ENCODE measurements around the gene ARID1B.

ARID1B gene

GRCh38 chr6:156992020-156992804 is 215.0 kb downstream of the ARID1B start:
- CTCF ChIA-PET, result interaction anchor here (0.6 to 0.9 kb wide), 3 partner anchors 16 to 429 kb away, joined by 3 to 5 read pairs (median 4); no protein-coding TSS in a partner anchor
- H3K4me3 ChIP-seq (ENCODE audit: low read depth, low read length), result no peak overlapping the region
- H3K9me3 ChIP-seq (ENCODE audit: control insufficient read depth, insufficient read depth, low read depth, low read length), result no peaks in the 10 kb centered on the region
- POLR2A ChIA-PET, result no interaction called here
- H3K4me1 ChIP-seq (ENCODE audit: control insufficient read depth, insufficient read depth, low read length), result peaks cover 20% of the 10 kb centered on the region
- TF ChIP-seq ZEB2 (tag by site-specific recombination; IDR thresholded peaks at IDR 0.05), result peak; percentile 38; the same call in 1 of the 2 replicates
- TF ChIP-seq YY2 (tag by site-specific recombination; IDR thresholded peaks at IDR 0.05), result no peak
- no peak for TF ChIP-seq ZNF112 (tag by site-specific recombination; IDR thresholded peaks at IDR 0.05)
- no peak for TF ChIP-seq ZBTB21 (tag by site-specific recombination; IDR thresholded peaks at IDR 0.05)
- TF ChIP-seq HOXA7 (CRISPR knock-in tag; IDR thresholded peaks at IDR 0.05; ENCODE audit: borderline replicate concordance), result no peak
- TF ChIP-seq ZNF335 (tag by site-specific recombination; conservative IDR thresholded peaks at IDR 0.05), result 0 out of 2 replicates have a peak, but pooled peaks have one; percentile 21
- TF ChIP-seq, protein P1, sequence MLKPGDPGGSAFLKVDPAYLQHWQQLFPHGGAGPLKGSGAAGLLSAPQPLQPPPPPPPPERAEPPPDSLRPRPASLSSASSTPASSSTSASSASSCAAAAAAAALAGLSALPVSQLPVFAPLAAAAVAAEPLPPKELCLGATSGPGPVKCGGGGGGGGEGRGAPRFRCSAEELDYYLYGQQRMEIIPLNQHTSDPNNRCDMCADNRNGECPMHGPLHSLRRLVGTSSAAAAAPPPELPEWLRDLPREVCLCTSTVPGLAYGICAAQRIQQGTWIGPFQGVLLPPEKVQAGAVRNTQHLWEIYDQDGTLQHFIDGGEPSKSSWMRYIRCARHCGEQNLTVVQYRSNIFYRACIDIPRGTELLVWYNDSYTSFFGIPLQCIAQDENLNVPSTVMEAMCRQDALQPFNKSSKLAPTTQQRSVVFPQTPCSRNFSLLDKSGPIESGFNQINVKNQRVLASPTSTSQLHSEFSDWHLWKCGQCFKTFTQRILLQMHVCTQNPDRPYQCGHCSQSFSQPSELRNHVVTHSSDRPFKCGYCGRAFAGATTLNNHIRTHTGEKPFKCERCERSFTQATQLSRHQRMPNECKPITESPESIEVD (tag by site-specific recombination; IDR thresholded peaks at IDR 0.05), result peak; percentile 72
- TF ChIP-seq ZSCAN16 (tag by site-specific recombination; IDR thresholded peaks at IDR 0.05), result no peak
- TF ChIP-seq HOXD13 (CRISPR knock-in tag; IDR thresholded peaks at IDR 0.05; ENCODE audit: borderline replicate concordance), result no peak
- TF ChIP-seq ZNF544 (tag by site-specific recombination; IDR thresholded peaks at IDR 0.05), result no peak
- TF ChIP-seq ZNF404 (tag by site-specific recombination; IDR thresholded peaks at IDR 0.05), result no peak
- peak; percentile 70 for TF ChIP-seq ZNF341 (tag by site-specific recombination; IDR thresholded peaks at IDR 0.05; ENCODE audit: low read depth)
- TF ChIP-seq ZNF2 (tag by site-specific recombination; IDR thresholded peaks at IDR 0.05), result peak; percentile 38; the same call in 1 of the 2 replicates
- no peak for TF ChIP-seq ZNF785 (tag by site-specific recombination; IDR thresholded peaks at IDR 0.05)
- TF ChIP-seq, protein P2, sequence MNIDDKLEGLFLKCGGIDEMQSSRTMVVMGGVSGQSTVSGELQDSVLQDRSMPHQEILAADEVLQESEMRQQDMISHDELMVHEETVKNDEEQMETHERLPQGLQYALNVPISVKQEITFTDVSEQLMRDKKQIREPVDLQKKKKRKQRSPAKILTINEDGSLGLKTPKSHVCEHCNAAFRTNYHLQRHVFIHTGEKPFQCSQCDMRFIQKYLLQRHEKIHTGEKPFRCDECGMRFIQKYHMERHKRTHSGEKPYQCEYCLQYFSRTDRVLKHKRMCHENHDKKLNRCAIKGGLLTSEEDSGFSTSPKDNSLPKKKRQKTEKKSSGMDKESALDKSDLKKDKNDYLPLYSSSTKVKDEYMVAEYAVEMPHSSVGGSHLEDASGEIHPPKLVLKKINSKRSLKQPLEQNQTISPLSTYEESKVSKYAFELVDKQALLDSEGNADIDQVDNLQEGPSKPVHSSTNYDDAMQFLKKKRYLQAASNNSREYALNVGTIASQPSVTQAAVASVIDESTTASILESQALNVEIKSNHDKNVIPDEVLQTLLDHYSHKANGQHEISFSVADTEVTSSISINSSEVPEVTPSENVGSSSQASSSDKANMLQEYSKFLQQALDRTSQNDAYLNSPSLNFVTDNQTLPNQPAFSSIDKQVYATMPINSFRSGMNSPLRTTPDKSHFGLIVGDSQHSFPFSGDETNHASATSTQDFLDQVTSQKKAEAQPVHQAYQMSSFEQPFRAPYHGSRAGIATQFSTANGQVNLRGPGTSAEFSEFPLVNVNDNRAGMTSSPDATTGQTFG (tag by site-specific recombination; IDR thresholded peaks at IDR 0.05; ENCODE audit: borderline replicate concordance), result no peak
- no peak for TF ChIP-seq ZNF350 (tag by site-specific recombination; IDR thresholded peaks at IDR 0.05)
- TF ChIP-seq IKZF3 (tag by site-specific recombination; IDR thresholded peaks at IDR 0.05), result 0 out of 2 replicates have a peak, but pooled peaks have one; percentile 4
- TF ChIP-seq GLIS1 (tag by site-specific recombination; IDR thresholded peaks at IDR 0.05), result no peak
- TF ChIP-seq ZBTB48 (tag by site-specific recombination; IDR thresholded peaks at IDR 0.05), result no peak
- no peak for TF ChIP-seq ZNF837 (tag by site-specific recombination; IDR thresholded peaks at IDR 0.05)
- TF ChIP-seq ZNF175 (tag by site-specific recombination; IDR thresholded peaks at IDR 0.05), result no peak
- no peak for TF ChIP-seq ZNF157 (tag by site-specific recombination; IDR thresholded peaks at IDR 0.05)
- TF ChIP-seq ZNF555 (tag by site-specific recombination; conservative IDR thresholded peaks at IDR 0.05), result no peak
- no peak for TF ChIP-seq ZNF521 (tag by site-specific recombination; IDR thresholded peaks at IDR 0.05)
- no peak for TF ChIP-seq ZNF654 (tag by site-specific recombination; IDR thresholded peaks at IDR 0.05; ENCODE audit: low read depth)
- TF ChIP-seq, protein P3, sequence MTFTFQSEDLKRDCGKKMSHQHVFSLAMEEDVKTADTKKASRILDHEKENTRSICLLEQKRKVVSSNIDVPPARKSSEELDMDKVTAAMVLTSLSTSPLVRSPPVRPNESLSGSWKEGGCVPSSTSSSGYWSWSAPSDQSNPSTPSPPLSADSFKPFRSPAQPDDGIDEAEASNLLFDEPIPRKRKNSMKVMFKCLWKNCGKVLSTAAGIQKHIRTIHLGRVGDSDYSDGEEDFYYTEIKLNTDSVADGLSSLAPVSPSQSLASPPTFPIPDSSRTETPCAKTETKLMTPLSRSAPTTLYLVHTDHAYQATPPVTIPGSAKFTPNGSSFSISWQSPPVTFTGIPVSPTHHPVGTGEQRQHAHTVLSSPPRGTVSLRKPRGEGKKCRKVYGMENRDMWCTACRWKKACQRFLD (tag by site-specific recombination; IDR thresholded peaks at IDR 0.05), result no peak
- no peak for TF ChIP-seq WT1 (tag by site-specific recombination; IDR thresholded peaks at IDR 0.05)
- peak; percentile 19; the same call in 1 of the 2 replicates for TF ChIP-seq ZBTB20 (tag by site-specific recombination; IDR thresholded peaks at IDR 0.05)
- no peak for TF ChIP-seq ZFHX2 (tag by site-specific recombination; conservative IDR thresholded peaks at IDR 0.05)
- H3K27ac ChIP-seq (ENCODE audit: extremely low read depth, low read depth, low read length), result peak overlapping the region; percentile 38; the same call in 1 of the 2 replicates
- H3K36me3 ChIP-seq (ENCODE audit: control insufficient read depth in 2 of 2, insufficient read depth in 1 of 2, low read length in 2 of 2), result no peaks in the 10 kb centered on the region

All from HEK293 (cell line).